NCI-H1694 treated with DMSO at 0.1 percent for 48 hours (cell line): ENCODE measurements around the gene LDHAL6B.

Experiments
- DNase-seq: peaks from one replicate; lab custom pipeline; 2025; lab: John Stamatoyannopoulos, UW

Gene LDHAL6B

DNA sequence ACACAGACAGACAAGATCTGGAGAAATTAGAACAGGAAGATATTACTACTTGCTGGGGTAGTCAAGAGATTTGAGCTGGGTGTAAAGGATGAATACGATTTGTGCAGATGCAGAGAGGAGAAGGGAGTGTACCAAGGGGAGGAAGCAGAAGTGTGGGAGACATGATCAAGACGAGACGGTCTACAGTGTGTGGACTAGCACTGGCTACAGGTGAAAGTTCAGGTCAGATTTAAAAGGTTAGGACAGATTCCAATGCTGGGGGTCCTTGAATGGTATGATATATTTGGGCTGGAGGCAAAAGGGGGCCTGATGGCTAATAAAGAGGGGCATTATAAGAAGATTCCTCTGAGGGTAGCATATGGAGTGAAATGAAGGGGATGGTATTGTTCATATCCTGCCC is 12.1 kb downstream of the LDHAL6B start:
- DNase-seq: no peak

DNA sequence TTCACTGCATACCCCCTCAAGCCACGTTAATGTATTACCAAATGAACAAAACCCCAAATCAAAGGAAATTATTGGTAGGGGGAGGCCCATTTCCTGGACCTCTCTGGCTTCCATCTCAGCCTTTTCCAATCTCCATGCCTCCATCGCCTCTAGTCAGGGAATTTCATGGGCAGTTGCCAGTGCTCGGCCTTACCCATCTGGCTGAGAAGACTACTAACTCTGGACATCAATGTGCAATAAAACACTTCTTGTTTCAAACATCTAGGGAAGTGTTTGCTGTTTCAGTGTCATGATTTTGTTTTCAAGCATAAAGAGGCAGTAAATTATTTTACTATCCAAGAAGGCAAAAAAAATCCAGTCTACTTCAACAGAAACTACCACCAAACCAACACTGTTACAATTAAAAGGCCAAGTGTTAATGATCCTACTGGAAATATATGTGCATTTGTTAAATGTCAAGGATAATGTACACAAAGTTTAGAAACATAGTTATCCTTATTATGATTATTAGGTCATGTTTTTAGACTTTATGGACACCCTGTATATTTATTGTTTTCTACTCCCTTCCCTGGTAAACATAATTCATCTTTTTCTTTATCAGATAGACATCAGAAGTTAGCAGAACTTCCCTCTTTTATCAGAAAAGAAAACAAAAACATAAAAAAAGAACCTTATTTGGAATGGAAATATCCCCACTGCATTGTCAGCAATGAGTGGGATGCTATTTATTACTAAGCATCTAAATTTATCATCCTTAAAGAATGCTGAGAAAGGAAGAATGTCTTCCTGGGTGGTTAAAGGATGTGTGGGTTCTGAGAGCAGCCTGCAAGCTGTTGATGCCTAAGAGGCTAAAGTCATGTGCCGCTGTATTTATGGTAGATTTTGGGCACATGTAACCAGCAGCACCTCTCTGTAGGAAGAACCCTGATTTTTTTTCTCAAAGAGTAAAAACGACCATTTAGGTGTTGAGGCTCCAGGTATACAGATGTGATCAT is 15.2 kb downstream of the LDHAL6B start:
- no peak for DNase-seq

DNA sequence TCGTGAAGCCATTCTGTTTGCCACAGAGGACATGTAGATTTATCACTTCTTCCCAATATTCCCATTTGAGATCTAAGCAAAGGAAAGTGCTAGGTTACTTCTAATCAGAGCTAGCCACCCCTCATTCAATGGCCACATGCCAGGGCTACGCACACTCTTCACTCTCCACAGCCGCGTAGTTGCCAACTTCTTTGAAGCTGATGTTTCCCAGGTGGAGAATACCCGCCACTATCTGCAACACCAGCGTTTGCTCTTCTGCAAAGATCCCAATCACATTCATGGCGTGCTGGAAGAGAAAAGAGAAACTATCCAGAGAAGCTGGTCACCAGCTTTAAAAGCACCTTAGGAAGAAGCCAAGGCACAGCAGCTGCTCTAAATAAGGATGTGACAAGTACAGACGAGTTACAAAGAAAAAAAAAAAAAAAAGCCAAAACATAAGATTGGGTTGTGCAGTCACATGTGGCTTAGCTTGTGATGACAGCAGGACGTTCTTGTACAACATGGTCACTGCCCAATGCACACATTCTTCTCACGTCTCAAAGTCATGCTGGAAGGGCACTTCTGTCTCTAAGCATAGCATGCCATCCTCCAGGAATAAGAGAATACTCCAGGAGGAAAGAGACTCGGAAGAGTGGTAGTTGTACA is 16.4 kb downstream of the LDHAL6B start:
- DNase-seq: no peak

DNA sequence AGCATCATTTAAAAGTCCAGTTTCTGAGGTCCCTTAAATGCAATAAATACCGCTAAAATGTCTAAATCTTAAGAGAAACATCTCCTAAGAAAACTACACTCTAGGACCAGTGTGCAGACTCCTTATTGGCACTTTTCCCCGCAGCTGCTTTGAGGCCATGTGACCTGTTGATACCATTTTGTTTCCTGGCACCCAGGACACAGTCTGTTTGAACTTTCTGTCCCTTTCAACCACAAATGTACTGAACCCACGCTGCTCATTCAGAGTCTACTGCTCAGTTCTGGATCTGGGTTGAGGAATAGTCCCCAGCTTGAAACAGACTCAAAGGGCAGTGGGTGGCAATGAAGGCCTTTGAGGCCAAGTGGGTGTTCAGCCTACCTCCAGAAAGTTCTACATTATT is 17.1 kb downstream of the LDHAL6B start:
- no peak for DNase-seq

DNA sequence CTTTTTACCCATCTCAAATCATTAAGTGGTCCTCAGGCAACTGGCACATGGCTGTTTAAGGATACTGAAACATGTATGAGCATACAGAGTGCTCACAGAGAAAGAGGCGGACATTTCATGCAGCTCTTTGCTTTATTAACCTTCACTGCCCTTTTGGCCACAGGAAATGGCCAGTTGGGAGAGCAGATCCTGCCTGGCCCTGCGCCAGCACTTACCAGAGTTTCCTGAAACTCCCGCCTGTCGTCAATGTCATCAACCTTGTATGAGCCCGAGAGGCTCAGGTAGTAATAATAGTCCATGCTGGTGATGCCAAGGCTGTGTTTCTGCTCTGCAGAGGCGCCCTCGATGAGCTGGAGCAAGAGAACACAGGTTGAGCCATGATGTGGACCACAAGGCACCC is 17.8 kb downstream of the LDHAL6B start:
- DNase-seq: no peak

DNA sequence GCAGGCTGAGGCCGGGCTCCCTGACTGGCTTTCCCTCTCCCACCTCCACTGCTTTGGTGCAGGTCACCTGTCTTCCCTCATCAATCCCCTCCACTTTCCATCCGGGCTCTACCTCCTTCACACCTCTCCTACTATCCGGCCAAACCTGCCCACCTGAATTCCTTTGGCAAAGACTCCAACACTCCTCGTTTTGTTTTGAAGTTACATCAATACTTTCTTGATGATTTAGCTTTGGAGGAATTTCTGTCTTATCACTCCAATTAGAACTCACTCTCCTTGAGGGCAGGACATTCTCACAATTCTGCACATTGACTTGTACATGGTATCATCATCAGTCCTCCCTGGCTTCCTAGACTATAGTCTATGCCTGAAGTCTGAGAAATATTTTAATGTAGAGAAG is 20.4 kb downstream of the LDHAL6B start:
- DNase-seq: no peak

DNA sequence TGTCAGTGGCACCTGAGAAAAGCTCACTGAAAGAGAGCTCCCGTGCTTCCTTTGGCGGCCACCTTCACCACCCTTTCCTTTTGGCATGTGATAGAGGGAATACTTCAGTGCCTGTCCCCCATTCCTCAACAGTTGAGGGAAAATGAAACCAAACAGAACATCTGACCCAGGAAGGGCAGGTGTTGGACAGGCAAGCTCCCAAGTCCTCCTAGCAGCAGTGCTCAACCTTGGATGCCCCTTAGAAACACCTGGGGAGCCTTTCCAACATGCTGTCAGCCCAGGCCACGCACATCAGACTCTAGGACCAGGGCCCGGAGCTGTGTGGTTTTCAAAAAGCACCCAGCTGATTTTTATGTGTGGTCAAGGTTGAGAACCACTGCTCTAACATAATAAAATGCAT is 22.4 kb downstream of the LDHAL6B start:
- DNase-seq: no peak

DNA sequence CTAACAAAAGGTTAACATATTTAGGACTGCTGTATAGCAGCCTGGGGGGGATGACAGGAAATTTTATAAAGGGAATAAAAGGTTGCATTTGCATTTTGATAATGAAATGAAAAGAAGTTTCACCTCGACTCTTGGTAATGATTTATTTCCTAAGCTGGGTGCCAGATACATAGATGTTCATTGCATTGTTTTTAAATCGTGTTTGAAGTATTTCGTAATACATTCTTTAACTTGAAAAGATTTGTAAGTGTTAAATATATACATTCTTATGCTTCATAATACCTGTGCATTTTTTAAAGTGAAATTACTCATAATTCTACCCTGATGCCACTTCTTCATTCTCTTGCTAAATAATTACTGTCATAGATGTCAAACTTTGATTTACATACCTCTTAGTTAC is 22.8 kb downstream of the LDHAL6B start:
- DNase-seq: no peak

DNA sequence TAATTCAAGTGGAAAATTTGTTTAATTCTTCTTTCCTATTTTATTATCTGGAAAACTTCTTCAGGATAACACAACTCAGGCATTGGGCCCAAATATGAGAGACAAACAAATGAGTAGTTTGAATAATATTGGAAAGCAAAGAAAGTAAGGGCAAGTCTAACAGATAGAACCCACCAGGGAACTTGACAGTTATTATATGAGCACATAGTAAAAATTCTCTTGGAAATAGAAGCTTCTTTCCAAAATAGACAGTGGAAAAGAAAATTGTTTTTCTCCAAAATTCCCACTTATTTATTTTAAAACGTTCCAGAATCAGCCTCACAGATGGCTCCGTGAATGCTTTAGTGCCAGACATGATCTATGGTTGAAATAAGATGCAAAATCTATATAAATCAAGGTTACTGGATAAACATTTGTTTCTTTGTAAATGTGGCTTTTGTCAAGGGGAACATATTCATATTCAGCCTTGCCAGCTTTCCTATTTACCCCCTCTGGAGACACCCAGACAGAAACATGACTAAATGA is 23.9 kb downstream of the LDHAL6B start:
- DNase-seq: no peak

DNA sequence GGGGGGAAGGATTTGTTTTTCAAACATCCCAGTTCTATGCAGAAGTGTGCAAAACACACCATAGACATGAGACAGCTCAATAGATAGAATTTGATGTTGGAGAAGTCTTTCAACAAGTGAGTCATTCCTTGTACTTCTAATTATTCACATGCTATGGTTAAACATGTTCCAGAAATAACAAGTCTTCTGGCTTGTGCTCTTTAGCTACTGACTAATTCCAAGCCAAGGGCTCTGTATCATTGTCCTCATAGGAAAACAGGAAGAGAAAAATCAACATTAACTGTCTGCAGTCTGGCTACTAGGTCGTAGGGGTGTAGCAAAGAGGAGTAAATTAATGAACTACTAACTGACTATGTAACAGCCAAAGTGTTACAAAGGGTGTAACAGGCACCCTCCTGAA is 25.8 kb downstream of the LDHAL6B start:
- no peak for DNase-seq

DNA sequence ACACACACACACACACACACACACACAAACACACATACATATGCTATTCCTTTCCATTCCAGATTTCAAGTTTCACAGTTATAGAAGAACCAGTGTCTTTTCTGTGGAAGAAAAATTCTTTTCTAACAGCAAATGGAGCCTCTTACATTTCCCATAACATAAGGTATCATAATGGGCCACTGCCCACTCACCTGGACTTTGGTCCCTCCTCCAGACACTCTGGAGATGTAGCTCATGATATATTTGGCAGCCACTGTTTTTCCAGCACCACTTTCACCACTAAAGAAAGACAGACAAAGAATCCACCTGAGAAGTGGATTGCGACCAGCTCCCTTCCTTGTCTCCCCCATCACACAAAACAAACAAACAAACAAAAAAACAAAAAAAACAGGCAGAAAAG is 29.8 kb downstream of the LDHAL6B start:
- DNase-seq: no peak

DNA sequence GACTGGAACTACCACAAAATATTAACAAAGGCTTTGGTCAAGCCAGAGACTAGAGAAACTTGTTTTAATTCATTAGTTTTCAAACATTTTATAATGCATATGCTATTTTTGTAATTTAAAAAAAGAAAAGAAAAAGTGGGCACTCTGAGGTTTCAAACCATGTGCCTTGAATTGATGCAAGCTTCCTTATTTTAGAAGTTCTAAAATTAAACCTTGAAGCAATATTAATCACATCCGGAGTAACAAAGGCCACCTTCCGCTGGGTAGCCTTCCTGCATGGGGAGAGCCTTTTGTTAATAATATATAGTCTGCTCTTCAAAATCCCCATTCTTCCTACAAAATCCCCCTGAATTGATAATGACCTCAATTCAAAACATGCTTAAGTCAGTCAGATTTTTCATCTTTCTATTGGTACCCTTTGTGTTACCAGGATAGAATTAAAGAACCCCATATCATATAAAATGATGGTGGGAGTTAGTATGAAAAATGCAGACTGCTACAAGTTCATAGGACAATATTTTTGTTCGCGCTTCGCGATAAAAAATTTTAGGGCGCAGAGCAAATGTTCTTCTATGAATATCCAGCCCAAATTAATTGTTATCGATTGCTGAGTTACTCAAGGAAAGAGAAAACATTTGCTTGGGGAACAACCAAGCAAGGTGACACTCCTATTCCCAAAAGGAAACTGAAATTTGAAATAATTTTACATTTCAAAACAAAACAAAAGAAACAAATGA is 30.6 kb downstream of the LDHAL6B start:
- DNase-seq: no peak

DNA sequence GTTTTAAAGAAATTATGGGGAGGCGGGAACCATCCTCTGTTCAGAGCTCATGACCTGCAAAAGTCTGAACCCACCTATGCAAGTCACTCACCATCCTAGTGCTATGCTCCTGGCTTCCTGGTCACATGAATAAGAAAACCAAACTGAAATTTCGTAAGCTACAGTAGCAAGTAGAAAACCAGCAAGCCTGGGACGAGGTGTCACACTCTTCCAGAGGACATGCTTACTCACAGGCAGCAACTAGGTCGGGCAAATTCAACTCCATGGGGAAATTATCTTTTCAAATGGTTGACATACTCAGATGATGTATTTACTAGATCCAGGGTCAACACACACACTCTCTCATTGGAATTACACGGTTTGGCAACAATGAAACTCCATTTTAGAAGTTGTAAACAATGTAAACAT is 31.3 kb downstream of the LDHAL6B start:
- no peak for DNase-seq

DNA sequence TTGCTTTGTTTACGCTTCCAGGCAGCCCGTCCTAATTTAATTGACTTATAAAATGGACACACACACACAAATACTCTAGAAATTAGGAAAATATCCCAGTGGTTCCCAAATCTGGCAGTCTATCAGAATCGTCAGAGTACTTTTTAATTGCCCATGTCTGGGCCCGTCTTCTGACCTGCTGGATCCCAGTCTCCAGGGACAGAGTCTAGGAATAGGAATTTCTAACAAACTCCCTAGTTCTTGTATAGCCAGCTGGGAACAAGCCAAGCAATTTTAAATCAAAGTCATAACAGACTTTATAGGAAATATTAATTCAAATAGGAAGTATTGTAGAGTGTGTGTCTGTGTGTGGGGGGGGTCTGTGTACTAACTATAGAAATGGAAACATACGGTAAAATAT is 33.4 kb downstream of the LDHAL6B start:
- no peak for DNase-seq

DNA sequence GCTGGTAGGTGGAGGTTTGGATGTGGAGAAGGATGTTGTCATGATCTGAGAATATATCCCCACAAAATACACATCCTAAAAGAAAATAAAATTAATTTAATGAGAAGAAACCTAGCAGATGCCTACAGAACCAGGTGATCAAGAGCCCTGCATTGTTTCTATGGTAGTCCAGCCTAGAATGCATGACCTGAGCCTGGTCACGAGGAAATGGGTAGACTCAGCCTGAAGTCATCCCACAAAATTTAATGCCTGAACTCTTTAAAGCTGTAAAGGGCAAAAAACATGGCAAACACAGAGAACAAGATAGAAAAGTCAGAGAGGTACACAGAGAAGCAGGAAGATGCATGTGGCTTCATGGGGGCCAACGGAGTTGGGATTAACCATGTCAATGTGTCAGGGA is 36.0 kb downstream of the LDHAL6B start:
- no peak for DNase-seq

DNA sequence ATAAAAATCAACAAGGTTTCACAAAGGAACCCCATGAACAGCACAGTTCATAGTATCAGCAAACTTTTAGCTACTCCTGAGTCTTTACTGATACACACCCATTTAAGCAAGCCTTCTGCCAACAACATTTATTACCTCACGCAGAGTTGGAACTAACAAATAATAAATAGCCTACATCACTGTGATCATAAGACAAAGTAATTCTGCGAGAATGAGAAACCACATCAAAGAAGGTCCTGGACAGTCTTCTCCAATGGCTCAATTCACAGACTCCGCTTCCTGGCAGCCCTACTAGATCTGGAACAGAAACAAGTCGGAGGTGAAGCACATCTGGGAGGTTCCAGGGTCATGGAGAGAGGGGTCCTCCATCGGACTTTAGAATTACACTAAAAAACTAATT is 37.0 kb downstream of the LDHAL6B start:
- DNase-seq: no peak

DNA sequence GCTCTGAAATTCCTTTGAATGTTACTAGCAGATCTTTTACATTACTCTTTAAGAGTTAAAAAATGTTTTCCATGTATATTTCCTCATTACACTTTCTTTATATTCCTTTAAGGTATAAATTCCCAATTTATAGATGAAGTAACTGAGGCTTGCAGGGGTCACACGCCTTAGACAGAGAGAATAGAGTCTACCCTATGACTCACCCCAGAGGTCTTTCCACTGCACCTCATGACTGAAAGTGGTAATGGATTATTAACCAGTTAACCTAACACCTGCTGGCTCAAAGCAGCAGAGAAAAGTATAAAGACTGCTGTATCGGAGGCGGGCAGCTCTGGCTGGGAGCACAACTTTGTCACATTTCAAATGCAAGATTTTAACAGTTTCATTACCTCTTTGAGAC is 37.7 kb downstream of the LDHAL6B start:
- no peak for DNase-seq

DNA sequence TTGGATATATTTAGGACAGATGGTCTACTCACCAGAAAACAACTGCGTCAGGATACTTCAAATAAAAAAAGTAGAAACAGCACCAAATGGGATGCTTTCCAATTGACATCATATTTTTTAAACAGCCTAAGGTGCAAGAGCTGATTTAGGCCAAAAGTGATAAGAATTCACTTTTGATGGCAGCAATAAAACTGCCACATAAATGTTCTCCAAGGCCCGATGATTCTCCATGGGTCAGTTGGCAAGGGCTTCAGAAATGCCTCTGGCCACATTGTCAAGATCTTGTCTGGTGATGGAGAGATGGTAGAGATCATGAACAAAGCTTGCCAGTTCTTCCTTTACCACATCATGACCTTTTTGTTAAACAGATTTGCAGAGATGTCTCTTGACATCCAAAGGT is 38.9 kb downstream of the LDHAL6B start:
- DNase-seq: no peak

DNA sequence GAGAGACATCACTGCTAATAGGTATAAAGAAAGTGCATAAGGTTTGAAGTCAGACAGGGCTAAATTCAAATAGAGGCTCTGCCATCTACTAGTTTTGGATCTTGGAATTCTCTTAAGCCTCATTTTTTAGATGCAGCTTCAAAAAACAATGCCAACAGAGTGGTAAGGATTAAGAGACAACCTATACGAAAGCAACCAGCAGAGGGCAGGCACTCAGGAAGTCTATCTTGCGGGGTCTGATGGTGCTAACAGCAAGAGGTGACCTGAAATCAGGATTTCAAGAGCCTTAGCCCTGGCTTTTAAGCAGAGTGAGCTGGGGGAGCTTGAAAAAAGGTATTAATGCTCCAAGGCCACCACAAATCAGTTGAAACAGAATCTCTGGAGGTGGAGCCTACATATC is 40.7 kb downstream of the LDHAL6B start:
- DNase-seq: peak; percentile 45

DNA sequence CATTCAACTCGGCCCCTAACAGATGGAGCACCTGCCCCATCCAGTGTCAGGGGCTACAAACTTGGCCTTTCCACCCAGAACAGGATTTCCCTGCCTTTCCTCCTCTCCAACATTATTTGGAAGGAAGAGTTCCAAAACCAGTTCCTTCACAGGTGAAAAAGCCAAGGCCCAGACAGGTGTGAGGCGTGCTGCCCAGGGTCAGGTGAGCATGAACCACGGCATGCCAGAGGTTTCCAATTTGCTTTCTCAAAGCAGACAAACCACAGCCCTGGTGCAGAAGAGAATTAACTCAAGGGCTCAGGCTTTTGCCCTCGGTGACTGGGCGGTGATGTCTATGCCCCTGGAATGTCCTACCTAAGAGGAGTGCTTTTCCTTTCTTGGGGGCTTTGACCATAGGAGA is 43.2 kb downstream of the LDHAL6B start:
- DNase-seq: no peak

DNA sequence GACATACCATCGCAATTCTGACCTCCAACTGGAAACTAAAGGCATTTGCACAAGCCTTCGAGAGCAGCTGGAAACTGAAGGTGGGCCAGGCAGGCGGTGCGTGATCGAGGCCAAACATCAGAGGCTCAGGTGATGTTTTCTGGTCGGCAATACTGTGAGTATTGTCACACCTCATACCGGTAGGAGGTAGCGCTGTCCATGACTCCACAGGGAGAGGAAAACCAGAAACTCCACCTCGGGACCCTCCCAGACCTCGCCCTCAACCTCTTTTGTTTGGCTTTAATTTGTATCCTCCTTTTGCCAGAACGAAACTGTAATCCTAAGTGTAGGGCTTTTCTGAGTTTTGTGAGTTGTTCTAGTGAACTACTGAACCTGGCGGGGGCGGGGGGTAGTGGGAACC is 43.6 kb downstream of the LDHAL6B start:
- no peak for DNase-seq

DNA sequence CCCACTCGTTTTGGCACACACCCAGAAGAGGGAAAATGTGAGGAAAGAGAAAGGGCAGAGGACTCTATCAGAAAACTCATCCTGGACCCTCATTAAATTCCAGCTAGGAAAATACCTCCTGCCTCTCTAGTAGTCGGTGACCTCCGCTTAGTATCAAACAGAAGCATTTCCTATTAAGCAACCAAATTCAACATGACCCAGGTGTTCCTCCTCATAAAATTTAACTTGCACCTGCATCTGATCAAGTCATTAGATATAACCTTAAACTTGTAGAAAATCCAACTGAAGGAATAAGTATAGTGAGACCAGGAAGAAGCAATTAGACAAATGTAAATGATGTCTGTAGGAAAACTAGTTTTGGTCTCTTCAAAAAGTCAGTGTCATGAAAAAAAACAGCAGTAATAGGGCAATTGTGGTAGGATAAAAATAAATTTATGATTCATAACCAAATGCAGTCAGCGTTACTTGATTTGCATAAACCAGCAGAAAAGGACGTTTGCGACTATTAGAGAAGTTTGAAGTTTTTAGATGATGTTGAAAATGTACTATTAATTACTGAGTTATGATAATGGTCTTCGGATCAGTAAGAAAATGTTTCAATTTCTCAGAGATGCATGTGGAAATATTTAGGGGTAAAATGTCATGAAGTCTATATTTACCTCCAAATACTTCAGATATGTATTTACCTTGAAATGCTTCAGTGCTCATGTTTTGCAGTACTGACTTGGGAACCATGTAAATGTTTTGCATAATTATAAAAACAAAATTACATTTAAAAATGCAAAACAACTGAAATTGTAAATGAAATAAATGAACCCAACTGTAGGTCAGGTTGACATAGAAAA is 44.6 kb downstream of the LDHAL6B start:
- no peak for DNase-seq
